ENCODE measurements around the gene GSE1. TPM values are rescaled to one million over a fixed set of nuclear protein-coding genes. Genes with fewer than 3 reads are reported as not detected.

Gene GSE1
- total and polyA plus RNA-seq, 11 donors = 18.1 to 48.4 (median 37.1) TPM

- Histone ChIP-seq H3K9me3 (no peaks in the 10 kb centered on the region), H3K27ac (peak overlapping the region in 11 of 12 donors; percentile 22 to 78 (median 61)), H3K27me3 (no peaks in the 10 kb centered on the region), H3K4me1 (peaks cover 0 to 22% (median 12%) of the 10 kb centered on the region in 12 donors), H3K4me3 (no peak overlapping the region), H3K36me3 (peaks cover 0 to 94% (median 53%) of the 10 kb centered on the region in 9 donors)
- TF ChIP-seq CTCF (IDR thresholded peaks at IDR 0.05) (no peak), POLR2A (IDR thresholded peaks at IDR 0.05) (no peak)
- 54 to 56% (median 55%) methylated on average over 18 to 19 of the region's 19 CpGs for WGBS, 4 donors
- ATAC-seq (peak; percentile 87 to 97 (median 96)), DNase-seq (peak in 4 of 5 donors; percentile 69 to 82 (median 75))
- intact Hi-C loops (cut with DNase I) = no loop called here
These were observed 60.7 kb downstream of the GSE1 start for GRCh38 chr16:85673529-85674417.

- no peaks in the 10 kb centered on the region for H3K27me3 ChIP-seq
- peaks cover 0 to 22% (median 12%) of the 10 kb centered on the region in 12 donors for H3K4me1 ChIP-seq
- intact Hi-C loops (cut with DNase I) = no loop called here
- DNase-seq (no peak), ATAC-seq (no peak)
- WGBS, 4 donors = 54 to 68% (median 66%) methylated on average over 4 of the region's 4 CpGs
- H3K9me3 ChIP-seq = no peaks in the 10 kb centered on the region
- no peak overlapping the region for H3K4me3 ChIP-seq
- peaks cover 0 to 88% (median 47%) of the 10 kb centered on the region in 9 donors for H3K36me3 ChIP-seq
- TF ChIP-seq POLR2A (IDR thresholded peaks at IDR 0.05) = no peak
- TF ChIP-seq CTCF (IDR thresholded peaks at IDR 0.05) = no peak
- peak overlapping the region in 10 of 12 donors; percentile 23 to 78 (median 62) for H3K27ac ChIP-seq
These were observed 61.3 kb downstream of the GSE1 start for GRCh38 chr16:85674418-85674755.

- TF ChIP-seq POLR2A (IDR thresholded peaks at IDR 0.05) (no peak), CTCF (IDR thresholded peaks at IDR 0.05) (no peak)
- Histone ChIP-seq H3K4me1 (peaks cover 0 to 22% (median 12%) of the 10 kb centered on the region in 12 donors), H3K27ac (peak overlapping the region in 9 of 12 donors; percentile 23 to 78 (median 62)), H3K9me3 (no peaks in the 10 kb centered on the region), H3K27me3 (no peaks in the 10 kb centered on the region), H3K4me3 (no peak overlapping the region), H3K36me3 (peaks cover 0 to 83% (median 43%) of the 10 kb centered on the region in 9 donors)
- intact Hi-C loops (cut with DNase I) = loop anchor here in 2 of 10 donors (5.0 kb wide), 1 partner anchor 42 kb away; no protein-coding TSS in a partner anchor
- ATAC-seq (no peak), DNase-seq (no peak)
- 91 to 93% (median 91%) methylated on average over 6 of the region's 6 CpGs for WGBS, 4 donors
These were observed 61.7 kb downstream of the GSE1 start for GRCh38 chr16:85674828-85675227.

GRCh38 chr16:85675251-85675874, 62.2 kb downstream of the GSE1 start:
- Histone ChIP-seq H3K4me3 (no peak overlapping the region), H3K4me1 (peaks cover 0 to 22% (median 12%) of the 10 kb centered on the region in 12 donors), H3K9me3 (no peaks in the 10 kb centered on the region), H3K36me3 (peaks cover 0 to 78% (median 38%) of the 10 kb centered on the region in 9 donors), H3K27ac (peak overlapping the region in 1 of 12 donors; percentile 78), H3K27me3 (no peaks in the 10 kb centered on the region)
- 60 to 70% (median 65%) methylated on average over 4 of the region's 4 CpGs for WGBS, 4 donors
- TF ChIP-seq CTCF (IDR thresholded peaks at IDR 0.05) = peak in 10 of 12 donors; percentile 7 to 52 (median 26)
- no peak for TF ChIP-seq POLR2A (IDR thresholded peaks at IDR 0.05)
- ATAC-seq (no peak), DNase-seq (no peak)
- intact Hi-C loops (cut with DNase I) = loop anchor here in 2 of 10 donors (5.0 kb wide), 1 partner anchor 42 kb away; no protein-coding TSS in a partner anchor
